Stimulated activated CD4-positive, alpha-beta T cell treated with anti-CD3 and anti-CD28 coated beads, Interleukin-1b, Interleukin-23, amount 100 ng/mL, for 48 hours (primary cell): ENCODE measurements around the gene IL10RA.
A peak's percentile ranks its signal among the peaks of the same experiment; 100 is the strongest.
"Not testable (repeated sequence)": the region's sequence is repeated elsewhere in the genome, so short reads cannot be mapped to it uniquely, and the experiment has no call there.

Experiments
- DNase-seq: peaks from one replicate; pipeline ENCODE4 v3.0.0-alpha.2; 2020

Gene IL10RA

GRCh38 chr11:117993988-117994745 lies 8.0 kb downstream of the IL10RA start:
- DNase-seq = no peak

DNA sequence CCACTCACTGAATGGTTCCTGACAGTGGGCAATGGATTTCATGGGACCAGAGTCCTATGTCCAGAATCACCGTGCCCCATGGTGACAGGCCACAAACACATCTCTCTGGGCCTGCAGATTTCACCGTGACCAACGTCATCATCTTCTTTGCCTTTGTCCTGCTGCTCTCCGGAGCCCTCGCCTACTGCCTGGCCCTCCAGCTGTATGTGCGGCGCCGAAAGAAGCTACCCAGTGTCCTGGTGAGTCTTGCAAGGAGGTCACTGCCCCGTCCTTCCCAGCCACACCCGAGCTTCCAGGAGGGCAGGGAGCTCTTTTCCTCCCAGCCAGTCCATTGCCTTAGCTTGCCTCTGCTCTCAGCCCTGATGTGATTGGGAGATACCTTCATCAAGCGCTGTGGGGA lies 9.3 kb downstream of the IL10RA start:
- DNase-seq = no peak

- no peak for DNase-seq
These were observed 9.9 kb downstream of the IL10RA start for GRCh38 chr11:117996058-117996457.

DNA sequence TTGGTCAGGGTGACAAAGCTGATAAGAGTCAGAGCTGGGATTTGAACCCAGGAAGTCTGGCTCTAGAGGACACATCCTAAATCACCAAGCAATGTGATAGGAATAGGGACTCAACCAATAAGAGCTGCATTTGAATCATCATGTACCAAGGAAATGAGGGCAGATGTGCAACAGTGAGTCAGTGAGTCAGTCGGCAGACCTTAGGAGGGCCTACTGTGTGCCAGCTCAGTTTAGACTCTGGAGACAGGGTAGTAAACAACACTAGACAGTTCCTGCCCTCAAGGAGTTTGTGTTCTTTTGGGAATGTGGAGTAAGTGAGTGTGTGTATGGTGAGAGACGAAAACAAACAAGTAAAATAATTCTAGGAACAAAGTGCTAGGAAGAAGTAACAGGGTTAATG lies 11.2 kb downstream of the IL10RA start:
- peak; percentile 41 for DNase-seq

- peak; percentile 53 for DNase-seq
These were observed 11.8 kb downstream of the IL10RA start for GRCh38 chr11:117997823-117998579.

DNA sequence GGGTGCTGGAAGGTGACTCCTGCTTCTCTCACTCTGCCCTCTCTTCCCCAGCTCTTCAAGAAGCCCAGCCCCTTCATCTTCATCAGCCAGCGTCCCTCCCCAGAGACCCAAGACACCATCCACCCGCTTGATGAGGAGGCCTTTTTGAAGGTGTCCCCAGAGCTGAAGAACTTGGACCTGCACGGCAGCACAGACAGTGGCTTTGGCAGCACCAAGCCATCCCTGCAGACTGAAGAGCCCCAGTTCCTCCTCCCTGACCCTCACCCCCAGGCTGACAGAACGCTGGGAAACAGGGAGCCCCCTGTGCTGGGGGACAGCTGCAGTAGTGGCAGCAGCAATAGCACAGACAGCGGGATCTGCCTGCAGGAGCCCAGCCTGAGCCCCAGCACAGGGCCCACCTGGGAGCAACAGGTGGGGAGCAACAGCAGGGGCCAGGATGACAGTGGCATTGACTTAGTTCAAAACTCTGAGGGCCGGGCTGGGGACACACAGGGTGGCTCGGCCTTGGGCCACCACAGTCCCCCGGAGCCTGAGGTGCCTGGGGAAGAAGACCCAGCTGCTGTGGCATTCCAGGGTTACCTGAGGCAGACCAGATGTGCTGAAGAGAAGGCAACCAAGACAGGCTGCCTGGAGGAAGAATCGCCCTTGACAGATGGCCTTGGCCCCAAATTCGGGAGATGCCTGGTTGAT lies 12.6 kb downstream of the IL10RA start:
- DNase-seq = no peak

DNA sequence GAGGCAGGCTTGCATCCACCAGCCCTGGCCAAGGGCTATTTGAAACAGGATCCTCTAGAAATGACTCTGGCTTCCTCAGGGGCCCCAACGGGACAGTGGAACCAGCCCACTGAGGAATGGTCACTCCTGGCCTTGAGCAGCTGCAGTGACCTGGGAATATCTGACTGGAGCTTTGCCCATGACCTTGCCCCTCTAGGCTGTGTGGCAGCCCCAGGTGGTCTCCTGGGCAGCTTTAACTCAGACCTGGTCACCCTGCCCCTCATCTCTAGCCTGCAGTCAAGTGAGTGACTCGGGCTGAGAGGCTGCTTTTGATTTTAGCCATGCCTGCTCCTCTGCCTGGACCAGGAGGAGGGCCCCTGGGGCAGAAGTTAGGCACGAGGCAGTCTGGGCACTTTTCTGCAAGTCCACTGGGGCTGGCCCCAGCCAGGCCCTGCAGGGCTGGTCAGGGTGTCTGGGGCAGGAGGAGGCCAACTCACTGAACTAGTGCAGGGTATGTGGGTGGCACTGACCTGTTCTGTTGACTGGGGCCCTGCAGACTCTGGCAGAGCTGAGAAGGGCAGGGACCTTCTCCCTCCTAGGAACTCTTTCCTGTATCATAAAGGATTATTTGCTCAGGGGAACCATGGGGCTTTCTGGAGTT lies 13.3 kb downstream of the IL10RA start:
- DNase-seq = no peak

- no peak for DNase-seq
These were observed 14.1 kb downstream of the IL10RA start for GRCh38 chr11:118000067-118000849.

- DNase-seq = no peak
These were observed 14.6 kb downstream of the IL10RA start for GRCh38 chr11:118000850-118001228.

- DNase-seq = no peak
These were observed 15.3 kb downstream of the IL10RA start for GRCh38 chr11:118001494-118001971.

GRCh38 chr11:118002010-118002540 lies 15.9 kb downstream of the IL10RA start:
- DNase-seq = peak; percentile 79

DNA sequence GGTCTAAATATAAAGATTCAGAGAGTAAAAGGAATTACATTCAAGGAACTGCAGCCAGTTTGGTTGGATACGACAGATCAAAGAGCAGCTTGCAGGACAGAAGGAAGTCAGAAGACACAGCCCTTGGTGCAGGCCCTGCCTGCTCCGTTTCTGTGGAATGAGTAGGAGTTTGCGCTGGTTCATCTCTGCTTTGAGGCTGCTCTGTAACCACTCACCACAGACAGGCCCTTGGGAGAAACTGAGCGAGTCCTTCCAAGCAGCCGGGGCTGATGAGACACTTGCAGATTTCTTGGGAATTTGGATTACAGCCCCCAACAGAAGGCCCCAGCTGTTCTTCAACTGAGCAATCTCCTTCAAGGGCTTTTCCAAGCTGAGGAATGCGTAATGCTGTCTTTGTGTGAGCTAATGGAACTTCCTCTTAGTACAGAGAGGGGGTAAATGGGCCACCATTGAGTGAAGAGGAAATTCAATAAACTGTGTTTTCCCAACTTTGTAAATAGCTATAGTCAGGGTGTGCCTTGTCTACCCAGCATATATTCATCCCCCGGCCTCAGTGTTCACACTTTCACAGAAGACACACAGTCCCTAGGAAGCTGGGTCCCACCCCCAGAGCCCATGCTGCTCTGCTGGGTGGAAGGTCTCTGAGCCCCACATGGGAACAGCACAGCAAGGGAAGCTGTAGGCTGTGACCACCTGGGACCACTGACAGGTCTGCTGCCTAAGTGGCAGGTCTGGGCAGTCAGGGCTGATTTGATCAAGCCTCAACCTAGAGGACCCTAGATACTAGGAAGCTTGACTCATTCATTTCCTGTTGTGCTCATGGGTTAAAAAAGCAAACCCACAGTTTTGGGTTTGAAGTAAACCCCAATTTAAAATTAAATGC lies 16.6 kb downstream of the IL10RA start:
- DNase-seq = peak; percentile 89

DNA sequence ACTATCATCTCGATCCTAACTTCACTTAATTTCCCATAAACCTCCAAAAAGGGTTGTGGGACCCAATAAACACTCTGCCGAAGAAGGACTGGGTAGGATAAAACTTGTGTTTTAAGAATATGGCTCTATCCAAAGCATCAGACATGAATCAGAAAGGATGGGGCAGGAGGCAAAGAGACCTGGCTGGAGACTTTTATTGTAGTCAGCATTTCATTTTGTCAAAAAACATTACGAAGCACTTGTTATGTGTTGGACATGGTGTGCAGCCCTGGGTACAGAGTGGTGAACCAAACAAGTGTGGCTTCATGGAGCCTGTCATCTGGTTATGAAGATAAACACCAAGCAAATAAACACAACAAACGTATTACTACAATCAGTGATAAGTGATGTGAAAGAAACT lies 17.3 kb downstream of the IL10RA start:
- DNase-seq = no peak

- no peak for DNase-seq
These were observed 18.5 kb downstream of the IL10RA start for GRCh38 chr11:118004543-118005223.

GRCh38 chr11:118005224-118006152 lies 19.3 kb downstream of the IL10RA start:
- no peak for DNase-seq

DNA sequence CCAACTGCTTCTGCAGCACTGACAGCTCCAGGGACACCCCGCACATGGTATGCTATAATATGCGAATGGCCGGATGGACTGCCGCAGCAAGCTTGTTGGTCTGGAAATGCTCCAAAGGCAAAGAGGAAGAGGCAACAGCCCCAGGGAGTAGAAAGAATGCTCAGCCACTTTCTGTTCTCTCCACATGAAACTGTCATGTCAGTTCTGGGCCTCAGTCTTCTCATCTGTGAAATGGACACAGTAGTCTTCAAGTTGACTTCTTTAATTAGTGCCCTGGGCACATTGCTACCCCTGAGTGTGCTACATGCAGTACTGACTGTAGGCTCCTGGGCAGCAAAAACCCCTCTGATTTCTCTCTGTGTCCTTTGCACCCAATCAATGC lies 19.9 kb downstream of the IL10RA start:
- DNase-seq = no peak

GRCh38 chr11:118007040-118007439 lies 20.8 kb downstream of the IL10RA start:
- DNase-seq = no peak

- DNase-seq = not testable (repeated sequence)
These were observed 21.5 kb downstream of the IL10RA start for GRCh38 chr11:118007563-118008270.
